NCI-H524 (cell line): ENCODE data around the gene TBX5.

Experiments
- DNase-seq, 2 experiments: peaks; one replicate each; lab custom pipeline; 2025; lab: John Stamatoyannopoulos, UW

The TBX5 gene

DNA sequence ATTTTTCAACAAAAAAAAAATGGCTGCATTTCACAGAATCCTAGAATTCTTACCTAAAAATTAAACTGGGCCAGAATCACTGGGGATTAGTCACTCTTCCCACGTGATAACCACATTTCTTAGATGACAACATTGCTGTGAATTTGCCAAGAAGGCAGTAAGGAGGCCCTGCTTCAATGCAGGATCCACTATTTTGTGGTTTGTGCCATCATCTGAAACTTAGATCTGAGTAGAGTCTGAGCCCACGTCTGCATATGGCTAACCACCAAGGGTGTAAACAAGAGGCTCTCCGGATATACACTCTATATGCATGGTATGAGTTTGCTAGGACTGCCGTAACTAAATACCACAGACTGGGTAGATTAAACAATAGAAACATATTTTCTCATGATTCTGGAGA is 24.4 kb upstream of the TBX5 start:
- DNase-seq: no peak

DNA sequence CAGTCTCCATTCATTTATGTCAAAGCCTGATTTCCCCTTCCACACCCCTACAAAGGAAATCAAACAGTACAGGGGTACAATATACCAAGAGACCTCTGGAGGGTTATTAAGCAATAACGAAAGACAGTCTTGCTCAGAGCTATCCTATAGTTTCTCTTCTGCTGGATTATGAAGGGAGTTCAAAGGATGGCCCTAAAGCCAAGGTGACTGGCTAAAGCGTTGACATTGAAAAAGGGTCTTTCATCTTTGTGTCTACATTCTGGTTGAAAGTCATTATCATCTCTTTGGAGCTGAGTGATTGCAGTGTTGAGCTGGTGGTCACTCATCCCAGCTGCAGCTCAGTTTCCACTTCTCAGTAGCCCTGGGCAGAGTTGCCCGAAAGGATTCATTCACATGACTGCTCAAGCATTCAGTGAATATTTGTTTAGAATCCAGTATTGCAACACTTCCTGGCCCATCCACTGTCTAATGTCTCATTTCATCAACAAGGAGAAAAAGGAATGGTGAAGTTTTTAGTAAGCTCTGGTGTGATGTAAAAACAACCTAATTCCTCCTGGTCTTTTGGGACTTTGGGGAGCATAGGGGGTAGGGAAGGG is 19.2 kb upstream of the TBX5 start:
- DNase-seq: no peak

DNA sequence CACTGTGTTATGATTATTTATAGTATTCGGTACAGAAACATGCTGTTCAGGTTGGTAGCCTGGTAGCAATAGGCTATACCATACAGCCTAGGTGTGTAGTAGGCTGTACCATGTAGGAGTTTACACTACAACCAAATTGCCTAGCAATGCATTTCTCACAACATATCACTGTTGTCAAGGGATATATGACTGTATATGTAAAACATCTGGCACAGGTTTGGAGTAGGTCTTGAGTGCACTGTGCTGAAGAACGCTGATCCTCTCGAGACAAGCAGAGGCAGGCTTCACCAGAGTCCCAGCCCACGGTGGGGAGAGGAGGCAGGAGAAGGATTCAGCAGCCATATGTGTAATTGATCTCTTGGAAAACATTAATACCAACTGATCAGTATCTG is 15.0 kb upstream of the TBX5 start:
- DNase-seq: no peak

DNA sequence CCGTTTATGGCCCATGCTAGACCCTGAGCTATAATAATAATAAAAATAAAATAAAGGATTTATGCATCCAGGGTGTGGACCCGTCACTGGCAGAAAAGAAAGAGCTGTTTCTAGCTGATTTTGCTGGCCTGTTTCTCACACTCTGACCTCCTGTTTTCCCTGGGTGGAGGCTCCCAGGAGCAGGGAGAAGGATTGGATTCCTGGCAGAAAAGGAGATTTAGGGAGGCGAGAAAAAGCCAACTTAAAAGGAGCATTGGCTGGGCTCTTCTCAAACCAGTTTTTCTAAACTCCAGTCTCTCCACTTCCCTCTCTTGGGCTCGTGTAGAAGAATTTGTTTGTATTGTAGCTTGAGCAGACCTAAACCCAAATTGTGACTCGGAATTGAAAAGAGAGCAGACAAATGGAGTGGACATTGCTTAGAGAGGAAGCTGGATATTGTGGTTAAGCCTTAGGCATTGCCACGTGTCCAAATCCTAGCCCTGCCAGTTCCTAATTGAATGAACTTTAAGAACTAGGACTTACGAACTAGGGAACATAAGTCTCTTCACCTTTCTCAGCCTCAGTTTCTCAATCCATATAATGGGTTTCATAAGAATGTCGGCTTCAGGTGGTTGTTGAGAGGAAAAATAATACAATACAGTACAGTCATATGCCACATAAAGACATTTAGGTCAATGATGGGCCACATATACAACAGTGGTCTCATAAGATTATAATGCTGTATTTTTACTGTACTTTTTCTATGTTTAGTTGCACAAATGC is 14.4 kb upstream of the TBX5 start:
- no peak for DNase-seq

DNA sequence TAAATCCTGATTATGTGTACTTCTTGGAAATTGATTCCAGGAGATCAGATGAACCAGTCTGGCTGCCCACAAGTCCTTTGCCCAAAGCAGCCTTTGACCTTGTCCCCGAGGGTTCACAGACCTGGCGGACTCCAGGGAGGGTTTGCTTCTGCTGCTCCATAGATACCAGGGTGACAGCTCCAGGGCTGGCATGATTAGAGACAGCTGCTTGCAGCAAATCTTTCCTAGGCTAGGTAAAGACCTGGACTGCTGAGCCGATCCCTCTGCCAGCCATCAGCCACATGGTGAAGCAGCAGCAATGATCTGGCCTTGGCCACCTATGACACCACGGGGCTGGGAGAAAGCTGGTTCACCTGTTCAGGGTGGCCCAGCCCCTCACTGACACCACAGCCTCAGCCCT is 10.1 kb upstream of the TBX5 start:
- DNase-seq: no peak

DNA sequence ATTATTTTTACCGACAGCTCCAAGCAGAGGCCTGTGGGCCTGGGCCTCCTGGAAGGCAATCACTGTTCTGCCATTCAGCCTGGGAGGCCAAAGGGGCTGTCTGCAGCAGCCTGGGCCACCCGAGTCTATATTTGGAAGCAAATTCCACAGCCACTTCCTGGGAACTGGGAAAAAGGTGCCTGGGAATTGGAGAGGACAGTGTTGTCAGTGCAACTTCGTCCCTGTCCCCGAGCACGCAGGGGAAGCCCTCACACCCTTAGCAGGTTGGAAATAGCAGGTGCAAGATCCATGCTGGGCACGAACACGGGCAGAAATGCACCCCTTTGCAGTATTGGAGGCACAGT is 9.6 kb upstream of the TBX5 start:
- no peak for DNase-seq

DNA sequence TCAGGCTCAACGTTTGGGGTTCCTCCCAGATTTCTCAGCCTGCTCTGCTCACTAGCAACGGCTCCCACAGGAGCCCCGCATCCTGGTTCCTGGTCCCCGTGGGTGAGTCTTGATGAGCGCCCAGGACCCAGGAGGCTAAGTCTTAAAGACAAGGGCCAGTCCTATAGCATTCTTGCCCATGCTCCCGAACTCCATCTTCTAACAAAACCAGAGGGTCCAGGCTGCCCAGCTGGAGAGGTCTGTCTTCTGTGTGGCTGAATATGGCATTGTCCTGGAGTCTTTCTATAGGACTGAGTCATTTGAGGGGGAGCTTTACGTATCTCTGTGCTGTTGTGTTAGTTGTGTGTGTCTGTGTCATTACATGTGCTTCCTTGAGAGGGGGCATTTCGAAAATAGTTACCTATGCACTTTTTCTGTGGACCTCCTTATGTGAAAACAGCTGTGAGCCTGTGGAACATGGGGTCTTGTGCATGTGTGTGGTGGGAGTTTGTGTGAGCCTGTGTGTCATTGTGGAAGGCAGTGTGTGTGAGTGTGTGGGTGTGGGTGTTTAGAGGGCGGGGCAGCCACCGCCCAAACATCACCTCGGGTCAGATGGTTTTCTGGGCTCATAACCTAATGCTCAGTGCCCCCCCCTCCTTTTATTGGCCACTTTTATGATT is 9.1 kb upstream of the TBX5 start:
- DNase-seq: no peak

DNA sequence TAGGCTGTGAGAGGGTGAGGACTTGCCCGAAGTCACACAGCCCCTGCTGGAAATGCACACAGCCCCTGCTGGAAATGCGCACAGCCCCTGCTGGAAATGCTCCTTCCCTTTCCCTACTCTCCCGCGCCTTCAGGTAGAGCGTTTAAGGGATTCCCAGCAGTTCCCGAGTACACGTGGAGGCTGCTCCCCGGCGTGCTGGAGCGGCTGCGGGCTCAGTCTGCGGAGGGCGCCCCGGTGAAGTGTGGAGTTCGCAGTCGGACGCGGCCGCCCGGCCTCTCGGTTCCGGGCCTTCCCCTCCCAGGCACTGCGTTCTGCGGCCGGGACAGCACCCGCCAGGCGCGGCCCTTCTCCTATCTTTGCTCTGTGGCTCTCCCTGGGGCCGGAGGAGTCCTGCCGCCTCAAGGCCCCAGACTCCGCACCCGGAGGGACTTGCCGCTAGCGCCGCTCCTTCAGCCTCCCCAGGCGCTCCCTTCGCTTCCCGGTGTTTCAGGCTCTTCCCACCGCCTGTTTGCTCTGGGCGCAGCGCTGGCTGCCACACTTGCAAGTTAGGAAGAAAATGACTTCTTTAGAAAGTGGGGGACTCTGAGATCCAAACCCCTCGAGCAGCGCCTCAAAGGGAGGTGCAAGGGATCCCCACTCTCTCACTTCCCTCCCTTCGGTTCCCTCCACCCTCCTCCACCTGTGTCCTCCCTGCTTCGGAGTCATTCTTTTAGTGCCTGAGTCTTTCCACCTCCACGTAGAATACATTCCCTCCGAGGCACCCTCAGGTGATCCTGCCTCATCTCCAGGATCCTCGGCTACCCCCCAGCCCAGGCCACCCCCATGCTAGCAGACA is 8.3 kb upstream of the TBX5 start:
- DNase-seq: no peak

DNA sequence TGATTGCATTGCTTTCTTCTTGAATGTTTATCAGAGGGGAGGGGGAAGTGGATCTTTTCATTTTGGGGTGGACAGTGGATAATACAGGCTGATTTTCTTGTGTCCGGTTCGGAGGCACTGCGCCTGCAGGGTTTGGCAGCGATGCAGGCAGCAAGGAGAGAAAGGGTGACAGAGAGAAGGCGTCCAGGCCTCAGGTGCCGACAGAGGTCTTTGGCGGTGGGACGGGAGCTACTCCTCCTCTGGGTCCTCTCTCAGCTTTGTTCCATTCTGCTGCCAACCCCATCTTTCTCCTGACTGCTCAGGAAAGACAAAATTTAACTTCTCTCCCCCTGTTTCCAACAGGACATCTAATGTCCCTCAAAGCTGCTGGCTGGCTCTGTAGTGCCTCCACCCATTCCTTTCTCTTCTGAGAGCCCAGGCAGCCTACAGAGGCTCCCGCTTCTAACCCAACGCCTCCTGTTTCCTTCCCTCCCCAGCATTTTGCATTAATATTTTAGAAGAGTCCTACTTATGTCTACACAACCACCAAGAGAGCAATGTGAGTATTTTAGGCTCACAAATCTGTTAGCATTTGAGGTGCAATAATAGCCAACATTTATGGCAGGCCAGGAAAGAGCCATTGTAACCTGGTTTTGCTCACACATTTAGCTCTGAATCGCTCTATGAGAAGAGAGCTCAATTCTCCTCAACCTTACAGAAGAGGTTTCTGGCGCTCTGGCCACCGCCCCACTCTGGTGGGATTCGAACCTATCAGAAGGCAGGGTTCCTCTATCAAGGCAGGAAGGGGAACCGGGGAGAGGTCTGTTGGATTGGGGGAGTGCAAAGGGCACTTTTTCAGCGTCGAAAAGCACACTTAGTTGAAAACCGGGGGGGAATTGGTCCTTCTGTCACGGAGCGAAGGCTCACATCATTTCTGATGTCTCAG is 7.1 kb upstream of the TBX5 start:
- DNase-seq: no peak

DNA sequence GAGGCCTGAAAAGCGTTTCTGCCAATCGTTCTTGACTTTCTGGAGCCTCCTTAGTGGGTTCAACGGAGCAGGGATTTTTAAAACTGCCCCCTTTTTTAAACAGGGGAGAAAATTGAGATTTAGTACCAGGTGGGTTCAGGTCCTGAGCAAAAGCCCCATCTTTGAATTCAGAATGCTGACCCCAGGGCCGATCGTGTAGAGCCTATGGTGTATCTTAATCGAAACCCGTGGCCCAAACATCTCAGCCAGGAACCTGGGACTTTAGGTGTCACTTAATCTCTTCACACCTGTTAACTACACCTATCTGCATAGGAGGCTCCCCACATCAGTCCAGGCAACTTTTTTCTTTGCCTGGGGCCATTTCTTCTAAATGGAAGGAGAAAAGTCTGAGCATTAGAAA is 6.4 kb upstream of the TBX5 start:
- no peak for DNase-seq

DNA sequence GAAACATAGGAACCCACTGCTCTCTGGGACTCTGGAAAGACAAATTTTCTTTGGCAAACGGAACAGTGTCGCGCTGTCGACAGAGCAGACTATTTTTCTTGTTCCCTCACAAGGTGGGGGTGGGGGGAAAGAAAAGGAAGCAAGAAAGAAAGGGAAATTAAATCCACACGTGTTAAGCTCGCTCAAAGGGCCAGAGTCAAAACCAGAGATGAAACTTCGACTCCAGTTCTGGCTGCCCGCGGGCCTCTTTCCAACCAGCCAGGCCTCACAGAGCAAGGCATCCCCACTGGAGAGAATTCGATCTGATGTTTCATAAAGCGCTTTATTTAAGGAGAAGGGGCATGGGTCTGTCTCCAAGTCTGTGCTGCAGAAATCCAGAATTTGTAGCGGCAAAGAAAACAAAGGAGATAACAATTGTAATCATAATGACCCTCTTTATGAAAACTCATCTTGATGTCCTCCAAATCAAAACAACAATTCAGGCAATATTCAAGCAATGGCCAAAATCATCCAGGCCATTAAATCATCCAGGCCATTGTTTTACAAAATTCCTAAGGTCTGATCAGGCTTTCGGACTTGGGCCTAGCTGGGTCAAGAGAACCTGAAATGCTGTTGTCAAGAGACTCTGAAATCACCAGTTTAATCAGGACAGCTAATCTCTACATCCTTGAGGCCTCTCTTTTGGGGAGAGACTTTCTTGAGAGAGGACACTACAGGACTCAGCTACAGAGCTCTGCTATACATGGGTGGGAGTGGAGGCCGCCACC is 5.3 kb upstream of the TBX5 start:
- no peak for DNase-seq

DNA sequence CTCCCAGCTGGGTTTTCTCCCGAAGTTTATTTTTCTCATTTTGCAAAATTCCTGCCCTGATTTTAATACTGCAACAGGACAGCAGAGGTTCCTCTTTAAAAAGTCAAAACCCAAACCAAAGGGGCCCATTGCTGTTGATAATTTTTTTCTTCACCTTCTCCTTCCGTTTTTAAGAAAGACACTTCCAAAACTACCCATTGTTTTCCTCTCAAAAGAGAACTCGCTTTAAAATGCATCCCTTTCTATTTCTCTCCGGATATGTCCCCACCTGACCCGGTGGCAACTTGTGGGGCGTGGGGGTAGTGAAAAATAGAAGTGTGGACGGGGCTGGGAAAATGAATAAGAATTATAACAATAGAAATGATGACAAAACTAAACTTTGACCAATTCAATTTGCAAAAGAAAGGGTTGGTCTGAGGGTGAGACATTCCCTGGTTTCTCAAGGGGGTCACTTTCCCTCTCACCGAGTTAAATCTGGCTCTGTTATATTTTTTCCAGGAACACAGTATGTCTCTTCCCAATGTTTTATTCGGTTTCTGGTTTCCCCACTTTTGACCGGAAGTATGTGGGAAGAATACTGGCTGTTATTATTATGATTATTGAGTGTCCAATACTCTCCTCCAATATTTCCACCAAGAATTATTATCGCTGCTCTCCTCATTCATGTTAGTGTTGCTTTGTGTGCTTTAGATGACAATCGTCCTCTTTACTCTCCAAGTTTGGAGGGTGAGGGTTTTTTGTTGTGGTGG is 4.1 kb upstream of the TBX5 start:
- no peak for DNase-seq

DNA sequence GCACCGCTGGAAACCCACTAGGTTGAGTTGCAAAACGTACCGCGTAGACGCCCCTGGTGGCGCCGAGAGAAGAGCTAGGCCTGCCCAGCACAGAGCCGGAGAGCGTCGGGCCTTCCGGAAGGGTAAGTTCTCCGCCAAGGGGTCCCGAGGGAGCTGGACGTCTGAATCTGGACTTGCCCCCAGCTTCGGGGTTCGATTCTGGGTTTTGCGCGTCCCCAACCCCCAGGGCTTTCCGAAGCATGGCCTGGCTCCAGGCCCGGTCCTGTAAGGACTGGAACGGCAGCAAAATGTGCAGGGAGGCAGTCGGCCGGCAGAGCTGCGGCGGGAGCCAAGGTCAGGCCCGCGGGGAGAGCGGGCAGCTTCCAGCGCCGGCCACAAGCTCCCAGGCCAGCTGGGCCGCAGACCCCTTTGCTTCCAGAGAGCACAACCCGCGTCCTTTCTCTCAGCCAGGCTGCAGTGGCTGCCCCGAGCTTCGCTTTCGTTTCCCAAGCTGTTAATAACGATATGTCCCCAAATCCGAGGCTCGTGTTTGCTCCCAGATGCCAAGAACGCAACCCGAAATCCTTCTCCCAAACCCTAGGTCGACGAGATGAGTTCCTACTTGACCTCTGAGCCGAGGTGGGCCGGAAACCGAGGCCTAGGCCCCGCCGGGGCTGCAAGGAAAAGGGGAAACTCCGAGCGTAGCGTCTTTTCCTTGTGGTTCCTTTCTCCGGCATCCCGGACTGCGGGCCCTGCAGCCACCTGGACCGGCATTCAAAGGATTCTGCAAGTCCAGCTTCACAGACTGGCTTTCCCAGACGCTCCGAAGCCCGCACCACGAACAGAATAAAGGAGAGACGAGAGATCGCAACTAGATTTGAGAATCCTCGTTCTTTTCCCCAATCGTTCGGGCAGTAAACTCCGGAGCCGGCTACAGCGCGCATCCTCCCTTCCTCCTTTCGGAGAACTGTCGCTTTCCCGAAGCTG is 3.2 kb upstream of the TBX5 start:
- DNase-seq: no peak

DNA sequence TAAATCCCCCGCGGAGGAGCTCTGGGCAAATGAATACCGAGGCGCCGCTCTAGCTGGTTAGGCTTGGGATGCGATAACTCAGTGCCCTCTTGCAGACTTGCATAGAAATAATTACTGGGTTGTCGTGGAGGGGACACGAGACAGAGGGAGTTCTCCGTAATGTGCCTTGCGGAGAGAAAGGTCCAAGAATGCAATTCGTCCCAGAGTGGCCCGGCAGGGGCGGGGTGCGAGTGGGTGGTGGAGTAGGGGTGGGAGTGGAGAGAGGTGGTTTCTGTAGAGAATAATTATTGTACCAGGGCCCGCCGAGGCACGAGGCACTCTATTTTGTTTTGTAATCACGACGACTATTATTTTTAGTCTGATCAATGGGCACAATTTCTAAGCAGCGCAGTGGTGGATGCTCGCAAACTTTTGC is 2.5 kb upstream of the TBX5 start:
- DNase-seq: no peak

DNA sequence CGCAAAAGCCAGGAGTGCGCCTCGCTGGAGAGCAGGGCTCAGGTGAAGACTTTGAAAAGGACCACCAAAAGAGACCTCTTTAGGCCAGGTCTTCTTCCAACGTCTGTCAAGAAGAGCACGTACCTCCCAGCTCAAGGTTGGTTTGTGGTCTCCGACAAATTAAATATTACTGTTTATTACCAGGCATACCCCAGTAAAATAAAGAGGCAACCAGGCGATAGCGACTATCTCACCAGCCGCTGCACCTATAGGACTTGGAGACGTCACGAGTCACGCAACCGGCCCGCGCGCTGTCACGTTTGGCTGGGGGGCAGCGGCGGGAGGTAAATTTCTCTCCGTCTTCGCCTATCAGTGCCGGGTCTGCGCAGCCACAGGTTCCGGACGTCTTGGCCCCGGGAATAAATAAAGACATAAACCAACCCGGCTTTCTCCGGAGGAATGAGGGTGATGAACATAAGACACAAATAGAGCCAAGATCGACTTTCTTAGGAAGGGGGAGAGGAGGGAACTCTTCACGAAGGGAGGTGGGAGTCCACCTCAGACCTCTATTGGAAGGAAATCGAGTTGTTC is 2.0 kb upstream of the TBX5 start:
- no peak for DNase-seq

DNA sequence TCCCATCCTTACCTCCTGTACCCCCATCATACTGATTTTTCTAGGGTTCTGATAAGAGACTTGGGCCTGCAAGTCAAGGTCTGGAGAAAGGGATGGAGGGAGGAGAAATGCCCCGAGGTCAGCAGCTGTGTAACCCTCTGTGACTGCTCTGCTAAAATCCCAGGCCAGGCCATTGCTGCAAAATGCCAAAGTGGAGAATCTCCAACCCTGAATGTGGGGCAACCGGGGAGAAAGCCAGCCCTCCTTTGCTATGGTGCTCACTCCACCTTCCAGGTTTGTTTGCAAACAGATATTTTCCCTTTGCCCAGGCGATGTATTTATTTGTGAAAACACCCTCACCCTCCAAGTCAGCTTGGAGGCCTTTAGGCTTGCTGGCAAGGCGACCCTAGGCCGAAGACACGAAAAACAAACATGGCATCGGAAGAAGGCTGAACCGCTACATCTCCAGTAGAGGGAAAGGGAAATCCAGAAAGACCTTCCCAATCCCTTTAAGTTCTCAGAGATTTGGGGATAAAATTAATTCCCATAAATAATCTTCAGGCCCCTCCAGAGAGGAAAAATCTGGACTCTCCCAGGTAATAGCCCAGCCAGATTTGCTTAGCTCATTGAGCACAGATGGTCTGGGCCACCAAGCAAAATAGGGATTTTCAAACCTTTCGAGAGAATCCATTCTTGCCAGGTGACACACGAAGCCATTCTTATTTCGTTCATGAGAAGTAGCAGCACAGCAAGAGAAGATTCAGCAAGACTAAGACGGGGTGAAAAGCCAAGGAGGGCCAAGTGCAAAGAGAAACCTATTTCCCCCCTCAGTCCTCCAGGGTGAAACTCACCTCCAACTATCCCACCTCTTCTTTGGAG is 1.3 kb upstream of the TBX5 start:
- no peak for DNase-seq

DNA sequence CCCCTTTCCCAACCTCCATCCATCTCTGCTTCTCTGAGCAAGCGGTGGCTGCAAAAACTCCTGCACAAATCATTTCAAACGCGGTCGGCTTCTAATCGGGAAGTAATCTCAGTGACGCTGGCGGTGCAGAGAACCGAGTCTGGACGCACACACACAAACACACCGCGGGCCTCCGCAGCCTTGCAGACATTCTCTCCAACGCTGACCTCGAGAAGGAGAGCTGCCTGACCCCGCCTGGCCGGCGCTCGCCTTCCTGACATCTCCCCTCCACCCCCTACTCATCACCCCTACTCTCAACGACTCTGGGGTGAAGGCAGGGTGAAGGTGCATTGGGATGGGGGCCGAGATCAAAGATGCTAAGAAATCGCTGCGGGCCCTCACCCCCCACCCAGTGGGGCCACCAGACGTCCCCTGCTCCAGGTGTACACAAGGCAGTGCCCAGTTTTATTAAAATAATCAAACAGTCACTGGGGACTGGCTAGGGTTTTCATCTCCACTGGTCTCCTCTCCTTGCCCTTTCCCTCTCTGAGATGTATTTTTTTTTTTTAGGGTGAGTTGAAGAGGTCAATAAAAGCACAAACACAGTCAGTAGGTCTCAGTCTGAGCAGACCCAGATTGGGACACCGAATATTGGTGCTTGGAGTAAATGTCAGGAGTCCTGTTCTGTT is 506 bp upstream of the TBX5 start:
- DNase-seq: no peak
